Ovary (tissue), 3 donors: ENCODE measurements around the gene ZNF33A.

ENCODE experiments used
- EP300 ChIP-seq: sonication (generic); formaldehyde crosslinking; IDR thresholded peaks from one replicate; pipeline ENCODE4 v1.6.1; 2017; ENCODE audit warnings: antibody characterized with exemption
- POLR2A ChIP-seq: fragments of 450-650 bp; IDR thresholded peaks from one replicate; pipeline ENCODE4 v1.6.1; 2017; ENCODE audit warnings: antibody characterized with exemption, mild to moderate bottlenecking, moderate library complexity
- TF ChIP-seq, protein P1 (sequence below), 3 donors: fragments of 450-650 bp in 2 of 3; fragments of 200-600 bp in 1 of 3; IDR thresholded peaks; one replicate each; pipeline versions ENCODE4 v1.5.1 to v1.8.0; 2016 to 2022; ENCODE audit warnings: antibody characterized with exemption in 3 of 3, mild to moderate bottlenecking in 1 of 3
- donor health status: DM: no; HTN: no; CAD: no.

GRCh38 chr10:38072552-38072951 is 62.1 kb downstream of the ZNF33A start:
- TF ChIP-seq, protein P1, sequence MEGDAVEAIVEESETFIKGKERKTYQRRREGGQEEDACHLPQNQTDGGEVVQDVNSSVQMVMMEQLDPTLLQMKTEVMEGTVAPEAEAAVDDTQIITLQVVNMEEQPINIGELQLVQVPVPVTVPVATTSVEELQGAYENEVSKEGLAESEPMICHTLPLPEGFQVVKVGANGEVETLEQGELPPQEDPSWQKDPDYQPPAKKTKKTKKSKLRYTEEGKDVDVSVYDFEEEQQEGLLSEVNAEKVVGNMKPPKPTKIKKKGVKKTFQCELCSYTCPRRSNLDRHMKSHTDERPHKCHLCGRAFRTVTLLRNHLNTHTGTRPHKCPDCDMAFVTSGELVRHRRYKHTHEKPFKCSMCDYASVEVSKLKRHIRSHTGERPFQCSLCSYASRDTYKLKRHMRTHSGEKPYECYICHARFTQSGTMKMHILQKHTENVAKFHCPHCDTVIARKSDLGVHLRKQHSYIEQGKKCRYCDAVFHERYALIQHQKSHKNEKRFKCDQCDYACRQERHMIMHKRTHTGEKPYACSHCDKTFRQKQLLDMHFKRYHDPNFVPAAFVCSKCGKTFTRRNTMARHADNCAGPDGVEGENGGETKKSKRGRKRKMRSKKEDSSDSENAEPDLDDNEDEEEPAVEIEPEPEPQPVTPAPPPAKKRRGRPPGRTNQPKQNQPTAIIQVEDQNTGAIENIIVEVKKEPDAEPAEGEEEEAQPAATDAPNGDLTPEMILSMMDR (IDR thresholded peaks at IDR 0.05), result no peak
- no peak for TF ChIP-seq POLR2A
- TF ChIP-seq EP300, result no peak
